ENCODE data around the gene PFDN2.

PFDN2 gene

GRCh38 chr1:161099090-161099802 lies 18.6 kb downstream of the PFDN2 start:
- Histone ChIP-seq H3K14ac (ENCODE audit: low read length in 2 of 2) (no peak overlapping the region), H2AK5ac (ENCODE audit: low read length, severe bottlenecking) (no peak overlapping the region), H3K4ac (ENCODE audit: low read depth in 1 of 2, low read length in 2 of 2) (no peak overlapping the region), H2AFZ (ENCODE audit: low read depth, low read length) (no peak overlapping the region), H2BK120ac (ENCODE audit: low read depth, low read length) (no peak overlapping the region), H3K4me2 (ENCODE audit: low read length, poor library complexity, severe bottlenecking) (peak overlapping the region; percentile 78), H3K4me1 (ENCODE audit: control insufficient read depth, insufficient read depth, low read depth, low read length) (peaks cover 9% of the 10 kb centered on the region), H3K18ac (ENCODE audit: low read depth in 1 of 2, low read length in 2 of 2) (no peak overlapping the region), H3K79me1 (replicated peaks; ENCODE audit: low read length, poor library complexity, severe bottlenecking) (peaks cover 8% of the 10 kb centered on the region), H3K27me3 (ENCODE audit: control insufficient read depth in 1 of 2, insufficient read depth in 1 of 2, low read length in 2 of 2) (no peaks in the 10 kb centered on the region), H3K4me3 (ENCODE audit: insufficient read depth in 1 of 2, low read depth in 1 of 2, low read length in 2 of 2) (peak overlapping the region in 1 of 2 experiments; percentile 94), H3K36me3 (ENCODE audit: control insufficient read depth in 1 of 2, insufficient read depth in 2 of 2, low read depth in 1 of 2, low read length in 2 of 2) (peaks cover 16 to 21% of the 10 kb centered on the region in 2 experiments), H2BK12ac (ENCODE audit: low read length in 2 of 2) (no peak overlapping the region), H3K27ac (ENCODE audit: low read length, poor library complexity, severe bottlenecking) (no peak overlapping the region), H3K9ac (ENCODE audit: low read length) (peak overlapping the region; percentile 87), H4K91ac (ENCODE audit: low read length) (no peak overlapping the region), H2BK5ac (ENCODE audit: low read depth, low read length, poor library complexity, severe bottlenecking) (no peak overlapping the region), H3K23ac (ENCODE audit: low read length in 2 of 2) (no peak overlapping the region), H3K9me3 (ENCODE audit: control insufficient read depth, low read length) (no peaks in the 10 kb centered on the region), H4K8ac (ENCODE audit: low read length) (no peak overlapping the region), H2BK15ac (ENCODE audit: low read depth, poor library complexity, severe bottlenecking) (no peak overlapping the region)
- WGBS: 97% methylated on average over 9 of the region's 9 CpGs
- DNase-seq: no peak

GRCh38 chr1:161098210-161099068 lies 19.4 kb downstream of the PFDN2 start, which contains the start of gene KLHDC9:
Gene KLHDC9, plus strand, starts transcription at chr1:161098361. Its CDS starts 175 bp downstream, at chr1:161098536.
- Histone ChIP-seq H3K27me3 (ENCODE audit: control insufficient read depth in 1 of 2, insufficient read depth in 1 of 2, low read length in 2 of 2) (no peaks in the 10 kb centered on the region), H3K4me3 (ENCODE audit: insufficient read depth in 1 of 2, low read depth in 1 of 2, low read length in 2 of 2) (peak within 1 kb of the TSS; percentile 71 to 94)

GRCh38 chr1:161096530-161096929 lies 21.3 kb downstream of the PFDN2 start:
- Histone ChIP-seq H2BK12ac (ENCODE audit: low read length in 2 of 2) (no peak overlapping the region), H3K4ac (ENCODE audit: low read depth in 1 of 2, low read length in 2 of 2) (no peak overlapping the region), H3K27me3 (ENCODE audit: control insufficient read depth in 1 of 2, insufficient read depth in 1 of 2, low read length in 2 of 2) (no peaks in the 10 kb centered on the region), H3K4me2 (ENCODE audit: low read length, poor library complexity, severe bottlenecking) (no peak overlapping the region), H3K9ac (ENCODE audit: low read length) (peak overlapping the region; percentile 41), H4K8ac (ENCODE audit: low read length) (no peak overlapping the region), H2BK5ac (ENCODE audit: low read depth, low read length, poor library complexity, severe bottlenecking) (no peak overlapping the region), H3K14ac (ENCODE audit: low read length in 2 of 2) (no peak overlapping the region), H3K18ac (ENCODE audit: low read depth in 1 of 2, low read length in 2 of 2) (no peak overlapping the region), H2AK5ac (ENCODE audit: low read length, severe bottlenecking) (no peak overlapping the region), H4K91ac (ENCODE audit: low read length) (no peak overlapping the region), H3K79me1 (replicated peaks; ENCODE audit: low read length, poor library complexity, severe bottlenecking) (no peaks in the 10 kb centered on the region), H3K36me3 (ENCODE audit: control insufficient read depth in 1 of 2, insufficient read depth in 2 of 2, low read depth in 1 of 2, low read length in 2 of 2) (peaks cover 9 to 12% of the 10 kb centered on the region in 2 experiments), H3K4me1 (ENCODE audit: control insufficient read depth, insufficient read depth, low read depth, low read length) (peaks cover 13% of the 10 kb centered on the region), H2BK15ac (ENCODE audit: low read depth, poor library complexity, severe bottlenecking) (no peak overlapping the region), H2BK120ac (ENCODE audit: low read depth, low read length) (no peak overlapping the region), H3K9me3 (ENCODE audit: control insufficient read depth, low read length) (no peaks in the 10 kb centered on the region), H2AFZ (ENCODE audit: low read depth, low read length) (no peak overlapping the region), H3K4me3 (ENCODE audit: insufficient read depth in 1 of 2, low read depth in 1 of 2, low read length in 2 of 2) (no peak overlapping the region), H3K23ac (ENCODE audit: low read length in 2 of 2) (no peak overlapping the region), H3K27ac (ENCODE audit: low read length, poor library complexity, severe bottlenecking) (no peak overlapping the region)
- DNase-seq: peak; percentile 45
- 100% methylated on average over 1 of the region's 1 CpG for WGBS

More at GRCh38 chr1:161098210-161099068, 19.4 kb downstream of the PFDN2 start, which contains the start of gene KLHDC9:
- Histone ChIP-seq H3K4me1 (ENCODE audit: control insufficient read depth, insufficient read depth, low read depth, low read length) (peaks cover 9% of the 10 kb centered on the region), H2BK120ac (ENCODE audit: low read depth, low read length) (no peak within 1 kb of the TSS), H2AFZ (ENCODE audit: low read depth, low read length) (peak within 1 kb of the TSS; percentile 94), H3K4ac (ENCODE audit: low read depth in 1 of 2, low read length in 2 of 2) (peak within 1 kb of the TSS; percentile 36 to 69), H4K8ac (ENCODE audit: low read length) (peak within 1 kb of the TSS; percentile 89), H2BK12ac (ENCODE audit: low read length in 2 of 2) (peak within 1 kb of the TSS in 1 of 2 experiments; percentile 24), H3K23ac (ENCODE audit: low read length in 2 of 2) (peak within 1 kb of the TSS in 1 of 2 experiments; percentile 34), H3K18ac (ENCODE audit: low read depth in 1 of 2, low read length in 2 of 2) (peak within 1 kb of the TSS in 1 of 2 experiments; percentile 82), H3K4me2 (ENCODE audit: low read length, poor library complexity, severe bottlenecking) (peak within 1 kb of the TSS; percentile 78), H3K36me3 (ENCODE audit: control insufficient read depth in 1 of 2, insufficient read depth in 2 of 2, low read depth in 1 of 2, low read length in 2 of 2) (peaks cover 16 to 21% of the 10 kb centered on the region in 2 experiments), H2AK5ac (ENCODE audit: low read length, severe bottlenecking) (no peak within 1 kb of the TSS), H3K9ac (ENCODE audit: low read length) (peak within 1 kb of the TSS; percentile 87), H2BK5ac (ENCODE audit: low read depth, low read length, poor library complexity, severe bottlenecking) (no peak within 1 kb of the TSS), H3K14ac (ENCODE audit: low read length in 2 of 2) (peak within 1 kb of the TSS in 1 of 2 experiments; percentile 79), H3K79me1 (replicated peaks; ENCODE audit: low read length, poor library complexity, severe bottlenecking) (peaks cover 8% of the 10 kb centered on the region), H2BK15ac (ENCODE audit: low read depth, poor library complexity, severe bottlenecking) (peak within 1 kb of the TSS; percentile 33), H3K27ac (ENCODE audit: low read length, poor library complexity, severe bottlenecking) (peak within 1 kb of the TSS; percentile 4), H4K91ac (ENCODE audit: low read length) (peak within 1 kb of the TSS; percentile 88), H3K9me3 (ENCODE audit: control insufficient read depth, low read length) (no peaks in the 10 kb centered on the region)
- DNase-seq: peak; percentile 84
- 8% methylated on average over 67 of the region's 71 CpGs for WGBS

GRCh38 chr1:161096015-161096414 lies 21.8 kb downstream of the PFDN2 start:
- peaks cover 4 to 8% of the 10 kb centered on the region in 2 experiments for H3K36me3 ChIP-seq (ENCODE audit: control insufficient read depth in 1 of 2, insufficient read depth in 2 of 2, low read depth in 1 of 2, low read length in 2 of 2)
- H3K9me3 ChIP-seq (ENCODE audit: control insufficient read depth, low read length): no peaks in the 10 kb centered on the region
- H3K4ac ChIP-seq (ENCODE audit: low read depth in 1 of 2, low read length in 2 of 2): no peak overlapping the region
- H3K23ac ChIP-seq (ENCODE audit: low read length in 2 of 2): no peak overlapping the region
- H3K14ac ChIP-seq (ENCODE audit: low read length in 2 of 2): no peak overlapping the region
- peaks cover 13% of the 10 kb centered on the region for H3K4me1 ChIP-seq (ENCODE audit: control insufficient read depth, insufficient read depth, low read depth, low read length)
- DNase-seq: no peak
- no peak overlapping the region for H2BK12ac ChIP-seq (ENCODE audit: low read length in 2 of 2)
- H2AK5ac ChIP-seq (ENCODE audit: low read length, severe bottlenecking): no peak overlapping the region
- no peak overlapping the region for H3K4me2 ChIP-seq (ENCODE audit: low read length, poor library complexity, severe bottlenecking)
- no peak overlapping the region for H3K4me3 ChIP-seq (ENCODE audit: insufficient read depth in 1 of 2, low read depth in 1 of 2, low read length in 2 of 2)
- no peak overlapping the region for H4K8ac ChIP-seq (ENCODE audit: low read length)
- no peak overlapping the region for H2AFZ ChIP-seq (ENCODE audit: low read depth, low read length)
- H3K18ac ChIP-seq (ENCODE audit: low read depth in 1 of 2, low read length in 2 of 2): no peak overlapping the region
- H3K27me3 ChIP-seq (ENCODE audit: control insufficient read depth in 1 of 2, insufficient read depth in 1 of 2, low read length in 2 of 2): no peaks in the 10 kb centered on the region
- peak overlapping the region; percentile 9 for H3K9ac ChIP-seq (ENCODE audit: low read length)
- no peaks in the 10 kb centered on the region for H3K79me1 ChIP-seq (replicated peaks; ENCODE audit: low read length, poor library complexity, severe bottlenecking)
- no peak overlapping the region for H4K91ac ChIP-seq (ENCODE audit: low read length)
- H2BK120ac ChIP-seq (ENCODE audit: low read depth, low read length): no peak overlapping the region
- WGBS: 100% methylated on average over 2 of the region's 2 CpGs
- H3K27ac ChIP-seq (ENCODE audit: low read length, poor library complexity, severe bottlenecking): no peak overlapping the region
- no peak overlapping the region for H2BK5ac ChIP-seq (ENCODE audit: low read depth, low read length, poor library complexity, severe bottlenecking)
- H2BK15ac ChIP-seq (ENCODE audit: low read depth, poor library complexity, severe bottlenecking): no peak overlapping the region

All from mesenchymal stem cell (in vitro differentiated cells and primary cell).